Activated gamma-delta T cell treated with anti-CD3 and anti-CD28 coated beads, Interleukin-2, amount 50 U/mL, for 16 hours (primary cell): ENCODE data around the gene TTN.

Source experiments
- DNase-seq: peaks from one replicate; pipeline ENCODE4 v3.0.0-alpha.2; 2020; ENCODE audit warnings: low read depth

The TTN gene

DNA sequence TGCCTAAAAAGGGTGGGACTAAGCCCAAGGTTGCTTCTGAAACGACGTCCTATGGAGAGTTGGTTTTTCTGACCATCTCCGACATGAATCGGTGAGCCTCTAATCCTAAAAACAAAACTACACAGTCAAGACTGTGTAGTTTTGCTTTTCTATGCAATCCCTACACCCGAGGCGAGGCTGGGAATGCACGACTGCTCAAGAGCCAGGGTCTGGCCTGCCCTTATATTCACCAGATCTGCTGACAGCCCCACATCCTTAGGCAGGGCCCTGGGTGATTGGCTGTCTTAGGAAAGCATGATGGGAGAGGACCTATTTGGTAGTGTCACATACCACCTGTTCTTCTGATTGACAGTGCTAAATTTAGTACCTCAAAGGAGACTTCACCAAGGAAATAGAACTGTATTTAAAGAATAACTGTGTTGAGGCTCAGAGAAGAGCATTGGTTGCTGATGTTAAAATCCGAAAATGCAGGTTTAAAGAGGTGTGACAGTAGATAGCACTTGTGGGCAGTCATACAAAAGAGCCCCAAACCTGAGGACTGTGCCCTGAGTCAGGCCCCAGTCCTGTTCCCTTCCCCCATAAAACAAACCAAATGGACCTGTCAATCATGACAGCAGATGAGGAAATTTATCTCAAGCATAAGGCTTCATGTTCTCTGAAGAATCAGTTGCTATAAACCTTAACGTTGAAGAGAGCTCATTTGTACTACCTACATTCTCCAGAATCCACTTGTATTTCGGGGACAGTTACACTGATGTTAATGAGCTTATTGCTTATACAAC lies at the start of gene TTN:
TSS of gene TTN (minus strand) at position 197 of the 782 bp plus-strand sequence. CDS start 2,781 bp downstream, outside the sequence.
- no peak for DNase-seq

DNA sequence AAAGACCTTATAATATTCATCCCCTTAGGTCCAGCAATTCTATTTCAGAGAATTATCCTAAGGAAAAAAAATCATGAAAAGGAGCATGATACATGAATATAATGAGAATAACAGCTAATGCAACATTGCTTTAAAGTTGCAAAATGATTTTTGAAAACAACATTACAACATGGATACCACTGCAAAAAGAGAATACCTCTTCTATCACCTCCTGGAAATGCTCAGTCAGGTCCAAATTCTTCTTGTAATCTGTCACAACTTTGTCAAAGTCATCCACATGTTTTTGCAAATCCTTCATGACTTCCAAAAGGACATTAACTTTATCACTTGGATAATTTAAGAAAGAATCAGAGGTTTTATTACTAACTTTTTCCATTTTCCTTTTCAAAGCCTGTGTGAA lies 47.9 kb upstream of the TTN start:
- no peak for DNase-seq

DNA sequence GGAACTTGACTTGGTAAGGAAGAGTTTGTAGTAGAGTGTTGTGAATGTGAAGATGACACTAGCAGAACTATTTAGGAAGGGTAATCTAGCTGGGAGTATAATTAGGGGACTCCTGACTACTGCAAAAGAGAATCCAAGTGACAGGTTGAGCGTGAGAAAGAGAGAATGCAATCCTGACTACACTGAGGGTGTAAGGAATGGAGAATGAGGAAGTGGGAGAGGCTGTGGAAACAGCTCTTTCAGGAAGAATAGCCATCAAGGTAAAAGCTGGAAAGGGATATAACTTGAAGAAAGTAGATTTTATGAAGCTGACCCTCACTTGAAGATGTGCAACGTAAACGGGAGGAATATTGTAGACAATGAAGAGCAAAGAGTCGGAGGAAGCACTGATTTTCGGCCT lies 41.1 kb upstream of the TTN start:
- no peak for DNase-seq

DNA sequence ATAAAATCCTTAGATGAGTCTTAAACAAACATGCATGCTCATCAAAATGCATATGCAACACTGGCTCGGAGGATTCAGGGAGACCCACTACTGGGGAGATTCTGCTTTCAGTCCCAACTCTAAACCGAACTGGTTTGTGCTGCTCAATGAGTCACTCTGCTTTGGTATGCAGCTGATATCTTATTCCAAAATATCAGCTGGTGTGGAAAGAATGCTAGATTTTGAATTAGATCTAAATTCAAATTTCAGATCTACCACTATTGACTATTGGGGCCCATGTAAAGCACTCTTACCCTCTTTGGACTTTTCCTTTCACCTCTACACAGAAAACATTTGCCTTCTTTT lies 39.2 kb upstream of the TTN start:
- DNase-seq, result no peak

DNA sequence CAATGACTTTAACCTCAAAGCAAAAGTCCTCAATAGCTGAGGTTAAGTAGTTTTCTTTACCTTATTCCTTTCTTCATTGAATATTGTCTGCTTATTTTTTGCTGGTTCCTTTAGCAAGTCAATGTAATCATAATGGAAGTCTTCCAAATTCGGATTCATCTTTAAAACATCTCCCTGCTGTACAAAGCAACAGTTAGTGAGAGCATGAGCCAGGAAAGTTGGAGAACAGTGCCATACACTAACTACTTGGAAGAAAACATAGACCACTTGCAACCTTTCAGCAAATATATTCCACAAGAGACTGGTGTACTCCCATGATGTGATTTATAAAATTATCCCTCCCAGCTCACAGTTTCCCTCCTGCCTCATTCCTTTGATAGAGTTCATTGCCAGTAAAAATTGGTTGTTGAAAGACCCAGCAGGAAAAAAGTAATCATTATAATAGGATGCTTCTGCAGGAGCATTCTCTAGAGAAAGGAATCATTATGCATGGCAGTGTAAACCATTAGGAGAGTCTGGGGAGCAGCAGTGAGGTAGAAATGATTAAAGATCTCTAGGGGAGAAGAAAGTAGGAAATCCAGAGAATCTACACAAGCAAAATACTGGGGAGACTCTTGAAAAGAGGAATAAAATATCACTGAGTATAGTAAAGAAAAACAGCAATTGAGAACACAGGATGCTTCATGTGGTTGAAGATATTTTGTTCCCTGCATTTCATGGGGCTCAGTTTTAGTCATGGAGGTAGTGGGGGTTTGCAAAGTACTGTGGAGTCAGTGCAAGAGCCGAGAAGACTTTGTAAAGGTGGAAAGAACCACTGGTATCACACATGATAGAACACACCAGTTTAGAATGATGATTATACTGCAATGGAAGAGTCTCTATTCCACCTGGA lies 38.6 kb upstream of the TTN start:
- no peak for DNase-seq

DNA sequence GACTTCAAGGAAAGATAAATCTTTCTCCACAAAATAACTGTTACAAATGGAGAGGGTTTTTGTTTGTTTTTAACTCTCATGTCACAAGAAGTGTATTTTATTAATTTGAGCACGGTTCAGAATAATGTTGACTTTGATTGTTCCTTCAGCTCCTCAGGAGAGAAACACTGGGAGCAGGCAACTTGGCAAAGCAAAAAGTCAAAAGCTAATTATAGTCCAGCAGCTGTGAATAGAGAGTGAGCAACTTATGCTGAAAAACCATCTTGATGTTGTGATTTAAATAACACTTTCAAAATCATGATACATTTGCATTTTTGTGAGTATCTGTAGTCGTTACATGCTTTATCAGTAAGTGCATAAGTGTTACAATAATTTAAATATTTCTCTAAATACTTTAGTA lies 37.5 kb upstream of the TTN start:
- DNase-seq, result no peak

DNA sequence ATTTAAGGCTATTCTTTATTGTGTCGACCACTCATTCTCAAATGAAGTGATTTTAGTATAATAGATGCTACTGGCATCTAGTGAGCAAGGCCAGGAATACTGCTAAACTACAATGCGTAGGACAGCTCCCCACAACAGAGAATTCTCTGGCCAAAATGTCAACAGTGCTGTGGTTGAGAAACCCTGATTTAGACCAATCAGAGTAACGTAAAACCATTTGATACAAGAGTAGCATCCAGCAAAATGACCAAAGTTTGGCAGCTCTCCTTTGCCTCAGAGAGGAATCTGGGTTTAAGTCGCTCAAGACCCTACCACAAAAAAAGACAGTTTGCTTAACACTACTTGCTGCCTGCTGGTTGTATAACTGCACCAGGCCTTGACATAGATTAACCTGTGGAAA lies 37.0 kb upstream of the TTN start:
- DNase-seq, result no peak

DNA sequence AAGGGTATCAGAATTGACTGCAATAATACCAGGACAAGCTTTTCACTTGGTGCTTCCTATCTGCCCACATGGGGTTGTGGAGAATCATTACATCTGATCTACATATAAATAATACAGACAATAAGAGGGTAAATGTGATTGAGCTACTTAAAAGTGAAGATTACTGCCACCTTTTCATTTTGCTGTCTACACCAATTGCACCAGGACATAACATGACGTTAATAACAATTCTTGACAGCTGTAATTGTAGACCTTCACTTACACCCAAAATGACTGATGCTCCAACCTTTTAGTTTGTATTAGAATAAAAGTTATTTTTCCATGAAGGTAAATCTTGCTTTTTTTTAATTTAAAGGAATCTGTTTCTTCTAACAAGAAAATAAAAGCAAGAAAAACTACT lies 36.5 kb upstream of the TTN start:
- no peak for DNase-seq

DNA sequence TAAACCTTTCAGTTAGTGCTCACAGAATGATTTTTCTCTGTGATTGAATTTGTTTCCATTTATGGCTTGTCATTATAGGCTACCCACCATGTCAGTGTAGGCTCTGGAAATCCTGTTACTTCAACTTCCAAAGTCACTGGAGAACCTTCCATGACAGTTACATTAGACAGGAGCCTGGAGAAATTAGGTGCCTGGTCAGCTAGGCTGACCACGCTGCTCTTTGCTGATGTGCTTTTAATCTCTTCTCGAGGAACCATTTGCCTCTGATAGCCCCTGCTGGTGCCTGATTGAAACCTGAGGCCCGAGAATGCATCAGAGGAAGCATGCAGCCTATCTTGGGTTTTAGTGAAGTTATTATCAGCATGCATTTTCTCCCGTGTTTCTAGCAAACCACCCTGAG lies 29.6 kb upstream of the TTN start:
- no peak for DNase-seq

DNA sequence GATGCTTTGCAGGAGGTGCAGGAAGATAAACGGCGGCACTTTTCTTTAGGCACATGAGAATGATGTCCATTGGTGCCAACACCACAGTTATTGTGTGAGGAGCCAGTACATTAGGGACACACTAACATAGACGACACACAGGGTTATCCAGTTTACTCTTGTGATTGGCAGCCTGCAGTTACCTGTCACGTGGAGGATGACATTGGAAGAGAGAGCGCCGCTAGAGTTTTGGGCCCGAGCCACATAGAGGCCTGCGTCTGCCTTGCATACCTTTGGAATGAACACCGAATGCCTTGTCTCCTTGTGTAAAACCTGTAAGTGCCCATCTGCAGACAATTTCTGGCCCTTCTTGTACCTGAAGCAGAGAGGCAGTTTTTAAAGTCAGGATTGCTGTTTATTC lies 26.9 kb upstream of the TTN start:
- DNase-seq, result no peak

DNA sequence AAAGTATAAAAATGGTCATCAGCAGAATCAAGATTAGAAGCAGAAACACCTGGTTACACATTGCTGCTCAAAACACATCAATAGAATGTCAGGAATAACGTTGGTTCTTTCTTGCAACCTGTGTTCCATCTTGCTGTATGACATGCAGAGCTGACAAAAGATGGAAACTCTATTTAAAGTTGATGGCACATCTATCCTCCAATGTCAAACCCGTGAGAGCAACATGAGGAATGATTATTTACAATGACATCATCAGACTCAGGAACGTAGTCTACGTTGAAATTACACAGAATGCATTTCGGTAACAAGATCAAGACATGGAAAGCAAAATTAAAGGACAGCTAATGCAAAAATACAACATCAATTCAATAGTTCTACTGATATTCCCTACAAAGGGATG lies 26.2 kb upstream of the TTN start:
- no peak for DNase-seq

DNA sequence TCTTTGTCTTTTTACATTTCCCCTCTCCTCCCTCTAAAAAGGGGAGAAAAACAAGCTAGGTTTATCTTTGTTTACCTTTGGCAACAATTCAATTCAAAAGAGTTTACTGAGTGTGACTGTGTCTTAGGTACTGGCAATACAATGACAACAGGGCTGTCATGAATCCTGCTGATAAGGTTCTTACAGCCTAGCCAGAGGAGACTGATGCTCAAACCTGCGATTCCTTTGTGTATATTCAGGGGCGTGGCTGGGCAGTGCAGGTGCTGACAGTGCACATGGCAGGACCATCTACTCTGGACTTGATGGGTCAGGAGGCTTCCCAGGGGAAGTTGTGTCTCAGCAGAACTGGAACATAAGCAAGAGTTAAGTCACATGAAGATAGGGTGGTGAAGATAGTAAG lies 23.2 kb upstream of the TTN start:
- DNase-seq, result no peak

DNA sequence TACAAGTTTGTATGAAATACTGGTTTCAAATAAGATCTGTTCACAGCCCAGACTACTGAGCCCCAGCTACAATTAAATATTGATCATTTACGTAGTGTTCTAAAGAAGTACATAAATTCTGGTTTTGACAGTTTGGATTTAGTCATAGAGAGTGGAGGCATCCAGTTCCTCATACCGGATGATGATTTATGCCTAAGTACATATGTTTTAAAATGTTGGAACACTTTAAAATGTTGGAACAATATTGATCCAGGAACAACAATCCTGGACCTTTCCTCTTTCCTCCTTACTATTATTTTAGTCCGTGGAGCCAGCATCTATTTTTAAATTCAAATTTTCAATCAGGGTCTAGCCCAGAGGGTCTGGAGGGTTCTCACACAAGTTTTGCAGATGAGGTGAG lies 22.8 kb upstream of the TTN start:
- DNase-seq, result no peak

DNA sequence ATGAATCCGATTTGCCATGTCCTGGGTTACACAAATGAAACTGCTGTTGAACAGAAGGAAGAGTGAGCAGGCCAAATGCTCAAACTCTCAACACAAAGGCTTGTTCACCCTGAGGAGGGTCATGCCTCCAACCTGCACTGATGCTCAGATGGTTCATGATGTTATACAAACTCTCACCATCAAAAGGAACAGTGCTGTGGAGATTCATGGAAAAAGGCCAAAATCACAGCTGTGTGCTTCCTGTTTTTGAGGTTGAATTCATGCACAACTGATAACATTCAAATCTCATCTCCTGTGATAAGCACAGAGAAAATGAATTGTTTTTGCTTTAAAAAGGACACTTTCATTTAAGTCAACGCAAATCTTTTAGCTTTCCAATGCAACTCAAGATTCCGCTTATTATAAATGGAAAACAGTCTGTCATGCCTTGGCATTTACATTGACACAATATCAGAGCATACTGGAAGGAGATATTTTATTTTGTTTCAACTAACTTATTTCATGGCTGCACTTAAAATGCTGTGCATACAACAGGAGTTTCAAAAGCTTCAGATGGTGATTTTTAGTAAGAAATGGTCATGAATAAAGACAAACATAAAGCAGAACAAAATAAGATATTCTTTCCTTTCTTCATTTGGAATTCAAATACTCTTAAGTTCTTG lies 22.2 kb upstream of the TTN start:
- no peak for DNase-seq

DNA sequence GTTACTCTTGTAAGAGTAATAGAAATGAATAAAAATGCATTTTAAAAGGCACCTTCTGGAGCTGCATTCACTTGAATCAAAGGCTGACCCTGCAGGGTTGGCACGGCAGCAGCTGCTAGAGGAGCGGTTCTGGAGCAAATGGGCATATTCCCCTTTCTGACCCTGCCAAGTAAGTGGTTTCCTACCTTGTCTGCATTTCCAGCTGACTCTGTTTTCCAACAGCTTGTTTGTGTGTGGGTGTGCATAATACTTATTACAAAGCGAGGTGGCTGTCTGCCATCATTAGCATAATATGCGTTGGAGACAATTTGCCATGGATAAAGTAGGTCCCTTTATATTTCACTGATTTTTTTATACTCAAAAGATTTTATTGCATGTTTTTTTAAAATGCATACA lies 21.3 kb upstream of the TTN start:
- no peak for DNase-seq

DNA sequence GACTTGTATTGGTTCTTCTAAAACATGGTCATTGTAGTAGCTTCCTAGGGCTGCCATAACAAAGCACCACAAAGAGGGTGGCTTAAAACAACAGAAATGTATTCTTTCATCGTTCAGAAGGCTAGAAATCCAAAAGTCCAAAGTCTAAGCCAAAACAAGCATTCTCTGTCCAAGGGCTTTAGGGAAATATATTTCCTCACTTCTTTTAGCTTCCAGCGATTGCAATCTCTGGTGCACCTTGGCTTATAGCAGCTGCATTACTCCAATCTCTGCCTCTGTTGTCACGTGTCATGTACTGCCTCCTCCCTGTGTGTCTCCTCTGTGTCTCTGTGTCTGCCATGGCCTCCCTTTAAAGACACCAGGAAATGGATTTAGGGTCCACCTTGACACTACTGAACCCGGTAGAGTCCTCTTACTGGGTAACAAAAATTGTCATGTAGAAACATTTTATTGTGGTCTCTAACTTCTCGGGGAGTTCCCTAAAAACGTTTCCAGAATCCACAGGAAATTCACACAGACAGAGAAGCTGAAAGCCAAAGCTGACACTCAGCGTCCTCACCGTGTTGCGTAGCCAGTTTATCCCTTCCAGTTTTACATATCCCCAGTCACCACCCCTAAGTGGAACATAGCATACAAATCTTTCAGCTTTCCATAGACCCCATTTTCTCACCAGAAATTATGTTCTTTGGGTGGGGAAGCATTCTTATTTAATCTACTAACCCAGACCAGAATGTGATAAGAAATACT lies 20.7 kb upstream of the TTN start:
- DNase-seq, result no peak

DNA sequence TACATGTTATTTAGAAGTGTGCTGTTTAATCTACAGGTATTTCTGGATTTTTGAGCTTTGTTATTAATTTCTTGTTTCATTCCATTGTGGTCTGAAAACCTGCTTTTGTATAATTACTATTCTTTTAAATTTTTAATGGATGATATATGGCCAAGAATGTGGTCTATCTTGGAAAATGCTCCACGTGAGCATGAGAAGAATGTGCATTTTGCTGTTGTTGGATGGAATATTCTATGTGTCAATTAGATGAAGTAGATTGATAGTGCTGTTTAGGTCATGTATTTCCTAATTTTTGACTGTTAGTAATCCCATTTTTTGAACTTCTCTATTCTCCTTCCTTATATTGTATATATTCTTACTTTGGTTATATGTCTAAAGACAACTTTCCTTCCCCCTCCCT lies 19.9 kb upstream of the TTN start:
- no peak for DNase-seq

DNA sequence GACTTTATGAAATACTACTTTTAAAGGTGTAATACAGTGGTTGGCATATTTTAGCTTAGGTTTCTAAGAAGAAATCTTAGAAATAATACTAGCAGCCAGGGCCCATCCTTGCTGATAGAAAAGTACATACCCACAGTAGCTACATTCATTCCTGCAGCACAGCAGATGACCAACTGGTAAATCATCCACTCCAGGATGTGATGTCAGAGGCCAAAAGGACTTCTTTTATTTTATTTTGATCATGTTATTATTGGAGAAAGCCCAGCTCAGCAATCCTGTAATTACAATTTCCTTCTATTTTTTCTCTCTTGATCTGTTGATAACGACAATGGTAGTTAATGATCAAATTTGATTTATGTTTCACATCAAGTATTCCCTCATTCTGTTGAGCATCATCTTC lies 18.0 kb upstream of the TTN start:
- no peak for DNase-seq

DNA sequence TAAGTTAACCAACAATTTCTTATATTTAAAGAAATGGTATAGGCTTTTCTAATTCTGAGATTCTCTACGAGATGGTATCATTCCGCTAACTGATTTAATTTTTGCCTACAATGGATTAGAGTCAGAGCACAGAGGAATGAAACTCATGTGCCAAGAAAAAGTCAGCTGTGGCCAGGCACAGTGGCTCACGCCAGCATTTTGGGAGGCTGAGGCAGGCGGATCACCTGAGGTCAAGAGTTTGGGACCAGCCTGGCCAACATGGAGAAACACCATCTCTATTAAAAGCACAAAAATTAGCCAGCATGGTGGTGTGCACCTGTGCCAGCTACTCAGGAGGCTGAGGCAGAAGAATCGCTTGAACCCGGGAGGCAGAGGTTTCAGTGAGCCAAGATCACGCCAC lies 17.0 kb upstream of the TTN start:
- DNase-seq, result no peak

DNA sequence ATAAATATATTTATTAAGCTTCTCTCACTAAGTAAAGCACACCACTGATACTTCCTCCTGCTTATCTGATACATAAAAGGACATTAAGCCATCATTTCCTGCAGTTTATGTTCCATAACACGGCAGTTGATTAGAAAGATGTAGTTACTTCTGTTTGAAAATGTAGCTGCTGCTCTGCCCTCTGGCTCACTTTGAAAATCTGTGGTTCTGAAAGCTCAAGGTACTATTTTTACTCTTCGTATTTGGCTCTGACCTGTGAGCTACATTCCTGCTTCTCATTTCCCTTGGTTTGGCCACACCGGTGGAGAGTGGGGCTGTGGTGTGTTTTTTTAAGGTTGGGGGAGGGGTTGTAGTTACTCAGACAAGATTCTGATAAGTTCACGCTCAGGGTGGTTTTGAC lies 12.8 kb upstream of the TTN start:
- DNase-seq, result no peak

DNA sequence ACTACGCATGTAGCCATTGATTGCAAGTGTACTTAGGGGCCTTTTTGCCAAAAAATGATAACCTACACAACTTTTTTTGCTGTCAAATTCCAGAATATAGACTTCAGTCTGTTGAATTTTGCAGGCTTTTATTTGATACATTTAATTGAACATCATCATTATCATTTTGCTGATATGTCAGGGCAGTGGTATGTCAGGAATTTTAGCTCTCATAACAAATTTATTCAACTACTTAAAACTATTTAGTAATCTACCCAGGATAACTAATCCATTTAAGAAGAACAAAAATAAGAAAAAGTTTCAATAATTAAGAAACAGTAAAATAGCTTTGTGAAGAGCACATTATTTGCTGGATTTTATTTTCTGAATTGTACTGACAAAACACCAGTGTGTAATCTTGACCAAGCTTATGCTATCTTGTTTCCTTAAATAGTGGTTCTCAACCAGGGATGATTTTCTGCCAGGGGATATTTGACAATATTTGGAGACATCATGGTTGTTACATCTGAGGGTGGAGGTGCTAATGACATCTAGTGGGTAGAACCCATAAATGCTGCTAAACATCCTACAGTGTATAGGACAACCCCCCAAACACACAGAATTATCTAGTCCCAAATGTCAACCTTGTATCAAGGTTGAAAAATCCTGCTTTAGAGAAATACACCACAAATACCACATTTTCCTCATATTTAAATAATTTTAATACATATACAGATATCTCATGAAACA lies 12.1 kb upstream of the TTN start:
- no peak for DNase-seq

DNA sequence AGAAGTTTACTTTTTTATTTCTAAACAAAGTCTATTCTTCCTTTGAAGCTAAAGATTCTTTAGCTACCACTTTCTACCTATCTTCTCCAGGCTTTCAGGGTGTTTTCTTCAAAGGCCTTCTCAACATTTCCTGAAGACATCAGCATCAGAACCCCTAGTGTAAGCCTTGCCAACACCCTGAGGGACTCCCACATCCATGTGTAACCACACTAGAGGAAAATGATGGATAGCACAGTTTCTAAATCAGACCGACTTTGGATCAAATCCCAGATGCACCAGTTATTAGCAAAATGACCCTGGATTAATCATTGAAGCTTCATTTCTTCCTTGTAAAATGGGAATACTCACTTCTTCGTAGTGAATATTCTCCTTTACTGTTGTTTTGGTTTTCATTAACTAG lies 4.7 kb upstream of the TTN start:
- no peak for DNase-seq
